A549 (cell line): ENCODE measurements around the gene CALU. TPM values are rescaled to one million over a fixed set of nuclear protein-coding genes. Genes with fewer than 3 reads are reported as not detected.

Source experiments
- ATAC-seq, 2 experiments: fragments of 200-7000 bp in 1 of 2; fragments of >200 bp in 1 of 2; cut with Nextera tagmentation in 1 of 2; cut with Tn5 transposase in 1 of 2; 3 replicates each; pipeline versions ENCODE4 v1.8.0 to v1.9.1; 2018 to 2020; ENCODE audit warnings: mild to moderate bottlenecking in 1 of 2, moderate library complexity in 1 of 2
- CTCF ChIA-PET: fragments of 300-600 bp; sonication (Branson Sonifier 250); formaldehyde crosslinking; extraction: SDS; loops from one replicate; lab custom pipeline; 2021; ENCODE audit warnings: antibody characterized with exemption, inconsistent platforms; lab: Yijun Ruan, JAX
- POLR2A ChIA-PET: fragments of 350-600 bp; formaldehyde crosslinking; extraction: SDS; loops from one replicate; lab custom pipeline; 2021; ENCODE audit warnings: antibody characterized with exemption, inconsistent platforms; lab: Yijun Ruan, JAX
- DNase-seq, 2 experiments: peaks; one replicate each; pipeline versions ENCODE4 v3.0.0 to v3.0.0-alpha.2; 2011 to 2016; ENCODE audit warnings: low read depth in 1 of 2, low spot score in 1 of 2
- FAIRE-seq: peaks from 2 replicates; lab custom pipeline; 2011; peaks lifted over from hg19 to GRCh38; lab: Jason Lieb, UNC
- H3K27ac ChIP-seq, 2 experiments: fragments of >200 bp; sonication (Bioruptor Twin); formaldehyde crosslinking; 3 replicates each; pipeline ENCODE4 v1.5.1; 2016 to 2017
- H3K4me1 ChIP-seq: fragments of >200 bp; sonication (Bioruptor Twin); formaldehyde crosslinking; 3 replicates; pipeline ENCODE4 v1.6.1; 2016
- H3K4me2 ChIP-seq: fragments of >200 bp; sonication (Bioruptor Twin); formaldehyde crosslinking; 3 replicates; pipeline ENCODE4 v1.6.1; 2016
- H3K4me3 ChIP-seq: fragments of >200 bp; sonication (Bioruptor Twin); formaldehyde crosslinking; 3 replicates; pipeline ENCODE4 v1.5.1; 2016
- H3K9me3 ChIP-seq: fragments of >200 bp; sonication (Bioruptor Twin); formaldehyde crosslinking; 3 replicates; pipeline ENCODE4 v1.6.1; 2016
- CBX8 ChIP-seq: fragments of 200-600 bp; sonication (generic); IDR thresholded peaks from 2 replicates; pipeline ENCODE4 v1.6.1; 2016
- CEBPB ChIP-seq, 2 experiments: fragments of >200 bp in 1 of 2; sonication (Bioruptor Twin) in 1 of 2; formaldehyde crosslinking in 1 of 2; IDR thresholded peaks; 2 replicates each; pipeline ENCODE4 v1.6.1; 2012 to 2016
- EHF ChIP-seq: fragments of 250-450 bp; sonication (Bioruptor Pico); IDR thresholded peaks from 2 replicates; pipeline ENCODE4 v1.5.0; 2020; ENCODE audit warnings: mild to moderate bottlenecking
- FOSL2 ChIP-seq, 2 experiments: fragments of 450-650 bp in 1 of 2; fragments of >200 bp in 1 of 2; sonication (Bioruptor Twin) in 1 of 2; formaldehyde crosslinking; IDR thresholded peaks; 2 replicates each; pipeline versions ENCODE4 v1.5.0 to v1.6.1; 2016 to 2020; ENCODE audit warnings: mild to moderate bottlenecking in 1 of 2, moderate library complexity in 1 of 2
- FOXS1 ChIP-seq: fragments of 250-450 bp; sonication (Bioruptor Pico); IDR thresholded peaks from 2 replicates; pipeline ENCODE4 v1.5.0; 2020; ENCODE audit warnings: mild to moderate bottlenecking, moderate library complexity
- HDAC2 ChIP-seq: fragments of 200-600 bp; sonication (generic); IDR thresholded peaks from 2 replicates; pipeline ENCODE4 v1.6.1; 2016
- HES2 ChIP-seq: fragments of >200 bp; sonication (Bioruptor Twin); formaldehyde crosslinking; IDR thresholded peaks from 2 replicates; pipeline ENCODE4 v1.6.1; 2016
- HEYL ChIP-seq: fragments of 250-450 bp; sonication (Bioruptor Pico); IDR thresholded peaks from 2 replicates; pipeline ENCODE4 v1.8.0; 2021; ENCODE audit warnings: mild to moderate bottlenecking, moderate library complexity
- HOXB5 ChIP-seq: fragments of 250-450 bp; sonication (Bioruptor Pico); IDR thresholded peaks from 2 replicates; pipeline ENCODE4 v1.5.0; 2020; ENCODE audit warnings: mild to moderate bottlenecking, moderate library complexity
- JUN ChIP-seq, 2 experiments: fragments of >200 bp; sonication (Bioruptor Twin); formaldehyde crosslinking; IDR thresholded peaks; 2 replicates in 1 of 2; 3 replicates in 1 of 2; pipeline ENCODE4 v1.6.1; 2016 to 2017
- MAFK ChIP-seq: fragments of 450-650 bp; IDR thresholded peaks from 2 replicates; pipeline ENCODE4 v1.6.1; 2014; ENCODE audit not compliant: partially characterized antibody
- NPAS2 ChIP-seq: fragments of 250-450 bp; sonication (Bioruptor Pico); IDR thresholded peaks from 2 replicates; pipeline ENCODE4 v1.8.0; 2022; ENCODE audit warnings: mild to moderate bottlenecking, moderate library complexity, borderline replicate concordance
- NR3C1 ChIP-seq: fragments of >200 bp; sonication (Bioruptor Twin); formaldehyde crosslinking; IDR thresholded peaks from 3 replicates; pipeline ENCODE4 v1.6.1; 2017
- PHF8 ChIP-seq: fragments of 200-600 bp; sonication (generic); IDR thresholded peaks from 2 replicates; pipeline ENCODE4 v1.6.1; 2016; ENCODE audit warnings: low read depth, mild to moderate bottlenecking, antibody characterized with exemption, moderate library complexity, borderline replicate concordance
- POLR2AphosphoS2 ChIP-seq: conservative IDR thresholded peaks from 2 replicates; pipeline ENCODE4 v1.6.1; 2012; ENCODE audit warnings: low read length, improper control_type of control experiment, inconsistent platforms
- RAD21 ChIP-seq, 2 experiments: fragments of >200 bp in 1 of 2; sonication (Bioruptor Twin) in 1 of 2; formaldehyde crosslinking in 1 of 2; IDR thresholded peaks in 1 of 2; conservative IDR thresholded peaks in 1 of 2; 2 replicates in 1 of 2; 3 replicates in 1 of 2; pipeline ENCODE4 v1.6.1; 2012 to 2018; ENCODE audit warnings: inconsistent platforms in 1 of 2
- RARB ChIP-seq: fragments of 250-450 bp; sonication (Bioruptor Pico); IDR thresholded peaks from 2 replicates; pipeline ENCODE4 v1.8.0; 2021; ENCODE audit warnings: mild to moderate bottlenecking, moderate library complexity
- RCOR1 ChIP-seq: fragments of 150-350 bp; IDR thresholded peaks from 2 replicates; pipeline ENCODE4 v1.6.1; 2014; ENCODE audit warnings: antibody characterized with exemption, low read length, low read depth
- REST ChIP-seq: fragments of 200-600 bp; sonication (generic); IDR thresholded peaks from 2 replicates; pipeline ENCODE4 v1.6.1; 2016; ENCODE audit warnings: antibody characterized with exemption, mild to moderate bottlenecking, moderate library complexity
- RFX5 ChIP-seq: fragments of 450-650 bp; IDR thresholded peaks from 2 replicates; pipeline ENCODE4 v1.7.1; 2014; ENCODE audit warnings: antibody characterized with exemption, mild to moderate bottlenecking, moderate library complexity
- RNF2 ChIP-seq: fragments of 200-600 bp; sonication (generic); IDR thresholded peaks from 2 replicates; pipeline ENCODE4 v1.6.1; 2016; ENCODE audit warnings: low read depth, mild to moderate bottlenecking, antibody characterized with exemption, moderate library complexity, borderline replicate concordance
- TP53 ChIP-seq: fragments of 250-450 bp; sonication (Bioruptor Pico); IDR thresholded peaks from 2 replicates; pipeline ENCODE4 v1.5.0; 2021; ENCODE audit warnings: mild to moderate bottlenecking, moderate library complexity
- ZNF302 ChIP-seq: fragments of 250-450 bp; sonication (Bioruptor Pico); IDR thresholded peaks from 2 replicates; pipeline ENCODE4 v1.9.0; 2021; ENCODE audit warnings: inconsistent platforms, mild to moderate bottlenecking, moderate library complexity
- ZSCAN20 ChIP-seq: fragments of 250-450 bp; sonication (Bioruptor Pico); IDR thresholded peaks from 2 replicates; pipeline ENCODE4 v1.8.0; 2022; ENCODE audit warnings: mild to moderate bottlenecking, moderate library complexity
- WGBS: methylation state at CpG from one replicate; pipeline ENCODE4 v1.1.6; 2017; ENCODE audit errors: missing lambda C conversion rate; 5-methylcytosine and 5-hydroxymethylcytosine counted together
- polyA plus RNA-seq, 4 experiments: library from polyadenylated mRNA; depleted of rRNA in 3 of 4; stranded (reverse); fragments of >200 nt; fragmentation: RNase III in 1 of 4; extraction: RNeasy Plus Mini Kit Qiagen cat#74134 plus additional on column Dnase treatment in 1 of 4; gene quantifications; 2 replicates in 3 of 4; 3 replicates in 1 of 4; pipeline ENCODE4 v1.2.3, GENCODE V29; 2011 to 2017

Gene CALU
- polyA plus RNA-seq, 2 of the 4 experiments (the other 2 are of a cell fraction) = 192 to 233 TPM

GRCh38 chr7:128755075-128755818 lies 16.1 kb downstream of the CALU start:
- H3K4me2 ChIP-seq = no peak overlapping the region
- CTCF ChIA-PET = interaction anchor here (1.0 to 1.4 kb wide), 2 partner anchors 10 to 54 kb away, joined by 3 read pairs; no protein-coding TSS in a partner anchor
- FAIRE-seq = no peak
- DNase-seq = no peak
- no peak overlapping the region for H3K27ac ChIP-seq
- no peak overlapping the region for H3K4me3 ChIP-seq
- no peak for TF ChIP-seq MAFK
- TF ChIP-seq RAD21 (conservative IDR thresholded peaks at IDR 0.05 in 1 of 2, IDR thresholded peaks at IDR 0.05 in 1 of 2) = no peak
- no peak for TF ChIP-seq ZSCAN20
- TF ChIP-seq ZNF302 = no peak
- no peak for TF ChIP-seq HOXB5 (CRISPR knock-in tag)
- no peak for TF ChIP-seq REST
- TF ChIP-seq RCOR1 = no peak
- TF ChIP-seq RNF2 = no peak
- TF ChIP-seq NPAS2 = no peak
- TF ChIP-seq POLR2AphosphoS2 = no peak
- TF ChIP-seq HEYL (CRISPR knock-in tag) = no peak
- no peak for TF ChIP-seq PHF8
- no peak for TF ChIP-seq CEBPB (IDR thresholded peaks at IDR 0.05)
- TF ChIP-seq RARB (CRISPR knock-in tag) = no peak
- no peaks in the 10 kb centered on the region for H3K4me1 ChIP-seq
- H3K9me3 ChIP-seq = no peaks in the 10 kb centered on the region
- no peak for ATAC-seq
- WGBS = 97% methylated on average over 2 of the region's 2 CpGs
- POLR2A ChIA-PET = interaction anchor here (1.3 kb wide), 1 partner anchor 12 kb away, joined by 4 read pairs; no protein-coding TSS in a partner anchor

- FAIRE-seq = no peak
- ATAC-seq = peak; percentile 24 to 46; a peak in 2 of 6 replicates
- POLR2A ChIA-PET = interaction anchor here (0.5 to 1.3 kb wide), 2 partner anchors 13 to 16 kb away, joined by 4 read pairs; no protein-coding TSS in a partner anchor
Observed at GRCh38 chr7:128755819-128756476, 16.8 kb downstream of the CALU start.

More at GRCh38 chr7:128755819-128756476, 16.8 kb downstream of the CALU start:
- H3K4me1 ChIP-seq = no peaks in the 10 kb centered on the region
- H3K9me3 ChIP-seq = no peaks in the 10 kb centered on the region
- DNase-seq = no peak
- H3K4me3 ChIP-seq = no peak overlapping the region
- WGBS = 82% methylated on average over 5 of the region's 5 CpGs
- H3K4me2 ChIP-seq = no peak overlapping the region
- TF ChIP-seq RFX5 (no peak), FOXS1 (CRISPR knock-in tag) (no peak), FOSL2 (IDR thresholded peaks at IDR 0.05) (no peak), FOSL2 (CRISPR knock-in tag; IDR thresholded peaks at IDR 0.05) (no peak), CBX8 (no peak), TP53 (no peak), NR3C1 (no peak), EHF (CRISPR knock-in tag) (no peak), RNF2 (no peak), HES2 (no peak), HOXB5 (CRISPR knock-in tag) (no peak), ZSCAN20 (no peak), MAFK (no peak), RAD21 (conservative IDR thresholded peaks at IDR 0.05 in 1 of 2, IDR thresholded peaks at IDR 0.05 in 1 of 2) (no peak), HEYL (CRISPR knock-in tag) (no peak), ZNF302 (no peak), REST (no peak), JUN (IDR thresholded peaks at IDR 0.05) (no peak), HDAC2 (no peak)
- CTCF ChIA-PET = interaction anchor here (0.8 to 1.4 kb wide), 3 partner anchors 9 to 55 kb away, joined by 3 read pairs; no protein-coding TSS in a partner anchor
- H3K27ac ChIP-seq = no peak overlapping the region
